SIG-M5 (cell line): Measurements from ENCODE around the gene UGGT1.

Experiments
- DNase-seq: peaks from one replicate; lab custom pipeline; 2025; lab: John Stamatoyannopoulos, UW

Gene UGGT1

GRCh38 chr2:128090945-128091725 is at the start of gene UGGT1:
Gene UGGT1, plus strand, starts transcription at chr2:128091200. Its CDS starts 158 bp downstream, at chr2:128091358.
- peak; percentile 92 for DNase-seq

- no peak for DNase-seq
Measured at GRCh38 chr2:128041561-128041960, 49.4 kb upstream of the UGGT1 start.

GRCh38 chr2:128043041-128043440 is 48.0 kb upstream of the UGGT1 start:
- DNase-seq = no peak

- no peak for DNase-seq
Measured at GRCh38 chr2:128053331-128053730, 37.7 kb upstream of the UGGT1 start.

- DNase-seq = no peak
Measured at GRCh38 chr2:128054104-128054885, 36.7 kb upstream of the UGGT1 start.

- no peak for DNase-seq
Measured at GRCh38 chr2:128057334-128057733, 33.7 kb upstream of the UGGT1 start.

GRCh38 chr2:128058114-128058513 is 32.9 kb upstream of the UGGT1 start:
- no peak for DNase-seq

- no peak for DNase-seq
Measured at GRCh38 chr2:128062571-128062970, 28.4 kb upstream of the UGGT1 start.

- no peak for DNase-seq
Measured at GRCh38 chr2:128064353-128064752, 26.6 kb upstream of the UGGT1 start.

GRCh38 chr2:128069769-128070168 is 21.2 kb upstream of the UGGT1 start:
- DNase-seq = no peak

GRCh38 chr2:128073278-128073677 is 17.7 kb upstream of the UGGT1 start:
- no peak for DNase-seq

- no peak for DNase-seq
Measured at GRCh38 chr2:128076461-128077106, 14.4 kb upstream of the UGGT1 start.

GRCh38 chr2:128084757-128085156 is 6.2 kb upstream of the UGGT1 start:
- DNase-seq = no peak

- DNase-seq = no peak
Measured at GRCh38 chr2:128086244-128086643, 4.8 kb upstream of the UGGT1 start.

GRCh38 chr2:128090575-128090944 is 440 bp upstream of the UGGT1 start:
- DNase-seq = no peak

- DNase-seq = no peak
Measured at GRCh38 chr2:128091726-128092080, 703 bp downstream of the UGGT1 start.

GRCh38 chr2:128092656-128093055 is 1.7 kb downstream of the UGGT1 start:
- no peak for DNase-seq

GRCh38 chr2:128093762-128094161 is 2.8 kb downstream of the UGGT1 start:
- DNase-seq = no peak

- no peak for DNase-seq
Measured at GRCh38 chr2:128095201-128095600, 4.2 kb downstream of the UGGT1 start.

- no peak for DNase-seq
Measured at GRCh38 chr2:128103407-128103806, 12.4 kb downstream of the UGGT1 start.

- DNase-seq = no peak
Measured at GRCh38 chr2:128105072-128105471, 14.1 kb downstream of the UGGT1 start.

GRCh38 chr2:128108166-128108565 is 17.2 kb downstream of the UGGT1 start:
- DNase-seq = no peak

- no peak for DNase-seq
Measured at GRCh38 chr2:128109243-128109642, 18.2 kb downstream of the UGGT1 start.
